GM12878 (cell line): ENCODE data around the gene MGA. TPM values are rescaled to one million over a fixed set of nuclear protein-coding genes. Genes with fewer than 3 reads are reported as not detected.

ENCODE experiments used
- CEBPZ ChIP-seq: fragments of 150-350 bp; IDR thresholded peaks from 2 replicates; pipeline ENCODE4 v1.6.1; 2016; ENCODE audit warnings: low read depth, low read length
- CHD1 ChIP-seq: IDR thresholded peaks from 2 replicates; pipeline ENCODE4 v1.6.1; 2012; ENCODE audit warnings: low read depth, low read length, improper control_type of control experiment
- EED ChIP-seq: sonication (generic); IDR thresholded peaks from 2 replicates; pipeline ENCODE4 v1.6.1; 2016; ENCODE audit warnings: antibody characterized with exemption, low read depth
- ESRRA ChIP-seq: IDR thresholded peaks from 2 replicates; pipeline ENCODE4 v1.6.1; 2012; ENCODE audit warnings: mild to moderate bottlenecking, low read length, improper control_type of control experiment
- FOS ChIP-seq: IDR thresholded peaks from 3 replicates; pipeline ENCODE4 v1.6.1; 2011; ENCODE audit warnings: borderline replicate concordance; ENCODE audit not compliant: insufficient read length; ENCODE audit errors: extremely low read depth
- GATAD2B ChIP-seq: fragments of 450-650 bp; conservative IDR thresholded peaks from 2 replicates; pipeline ENCODE4 v1.6.1; 2017; ENCODE audit warnings: low read depth, mild to moderate bottlenecking, moderate library complexity
- IRF4 ChIP-seq: IDR thresholded peaks from 2 replicates; pipeline ENCODE4 v1.6.1; 2011; ENCODE audit warnings: low read depth, low read length
- JUNB ChIP-seq: IDR thresholded peaks from 2 replicates; pipeline ENCODE4 v1.6.1; 2016; ENCODE audit warnings: antibody characterized with exemption, mild to moderate bottlenecking
- JUND ChIP-seq: IDR thresholded peaks from 2 replicates; pipeline ENCODE4 v1.6.1; 2012; ENCODE audit warnings: low read depth, mild to moderate bottlenecking, low read length, improper control_type of control experiment, moderate library complexity
- MTA3 ChIP-seq: IDR thresholded peaks from 2 replicates; pipeline ENCODE4 v1.6.1; 2012; ENCODE audit warnings: low read length, inconsistent platforms, borderline replicate concordance
- NFIC ChIP-seq: IDR thresholded peaks from 2 replicates; pipeline ENCODE4 v1.6.1; 2012; ENCODE audit warnings: low read depth, mild to moderate bottlenecking, inconsistent platforms, low read length, moderate library complexity
- NFXL1 ChIP-seq: fragments of 450-650 bp; IDR thresholded peaks from 2 replicates; pipeline ENCODE4 v1.6.1; 2017; ENCODE audit warnings: antibody characterized with exemption, mild to moderate bottlenecking, borderline replicate concordance
- NFYB ChIP-seq: IDR thresholded peaks from 2 replicates; pipeline ENCODE4 v1.6.1; 2011; ENCODE audit warnings: low read depth, mild to moderate bottlenecking, low read length, improper control_type of control experiment, moderate library complexity; ENCODE audit not compliant: insufficient read depth
- PAX5 ChIP-seq: IDR thresholded peaks from 2 replicates; pipeline ENCODE4 v1.6.1; 2011; ENCODE audit warnings: low read depth, low read length, borderline replicate concordance
- SIX5 ChIP-seq: IDR thresholded peaks from 2 replicates; pipeline ENCODE4 v1.6.1; 2011; ENCODE audit warnings: mild to moderate bottlenecking, low read depth, low read length, moderate library complexity; ENCODE audit not compliant: severe bottlenecking
- STAT3 ChIP-seq: IDR thresholded peaks from 2 replicates; pipeline ENCODE4 v1.6.1; 2011; ENCODE audit warnings: low read depth, low read length, improper control_type of control experiment
- WRNIP1 ChIP-seq: IDR thresholded peaks from 2 replicates; pipeline ENCODE4 v1.6.1; 2011; ENCODE audit warnings: low read depth, low read length, improper control_type of control experiment, borderline replicate concordance
- YY1 ChIP-seq: IDR thresholded peaks from 2 replicates; pipeline ENCODE4 v1.6.1; 2011; ENCODE audit warnings: low read depth, mild to moderate bottlenecking, low read length
- ZBTB4 ChIP-seq: fragments of 450-650 bp; formaldehyde crosslinking; IDR thresholded peaks from 2 replicates; pipeline ENCODE4 v1.4.0; 2022; ENCODE audit warnings: mild to moderate bottlenecking, moderate library complexity
- ZNF592 ChIP-seq: fragments of 450-650 bp; IDR thresholded peaks from 2 replicates; pipeline ENCODE4 v1.6.1; 2017; ENCODE audit warnings: mild to moderate bottlenecking, moderate library complexity
- polyA plus RNA-seq, 11 experiments: library from polyadenylated mRNA; depleted of rRNA in 4 of 11; unstranded in 6 of 11; stranded (reverse) in 5 of 11; fragments of >200 nt; fragmentation: Nextera tagmentation in 4 of 11; fragmentation: Illumina TruSeq in 1 of 11; extraction: Ambion mirVana in 4 of 11; extraction: Trizol in 1 of 11; gene quantifications; 1 replicate in 1 of 11; 2 replicates in 10 of 11; pipeline versions ENCODE4 v1.2.1 to v1.2.3, GENCODE V29; 2011 to 2016; ENCODE audit warnings: inconsistent platforms in 2 of 11, missing spikeins in 2 of 11, low read depth in 1 of 11
- total RNA-seq, 4 experiments: library from RNA; depleted of rRNA in 3 of 4; stranded (reverse); fragments of >200 nt in 3 of 4; fragmentation: Illumina TruSeq in 1 of 4; extraction: Trizol in 1 of 4; gene quantifications; 2 replicates each; pipeline versions ENCODE4 v1.2.1 to v1.2.3, GENCODE V29; 2013 to 2021

Gene MGA
- total and polyA plus RNA-seq, 10 of the 15 experiments (the other 5 are each of a cell fraction or from before 2014, with no cell fraction given): 2.6 to 29.6 (median 17.0) TPM

GRCh38 chr15:41660235-41661077 is at the start of gene MGA (continued):
- 0 out of 2 replicates have a peak, but pooled peaks have one; percentile 46 for TF ChIP-seq ZNF592
- TF ChIP-seq STAT3: no peak
- no peak for TF ChIP-seq SIX5
- no peak for TF ChIP-seq NFIC
- TF ChIP-seq IRF4: no peak
- no peak for TF ChIP-seq FOS
- peak; percentile 21; the same call in 1 of the 2 replicates for TF ChIP-seq NFYB
- TF ChIP-seq MTA3: no peak; the same call in 1 of the 2 replicates
- TF ChIP-seq ZBTB4 (CRISPR knock-in tag): peak; percentile 19; the same call in 1 of the 2 replicates
- TF ChIP-seq ESRRA: no peak
- TF ChIP-seq CHD1: no peak
- no peak for TF ChIP-seq JUNB
- TF ChIP-seq PAX5: no peak
- TF ChIP-seq GATAD2B: peak; percentile 82
- no peak for TF ChIP-seq JUND
- no peak for TF ChIP-seq WRNIP1
- TF ChIP-seq YY1: peak; percentile 29; the same call in 1 of the 2 replicates
- 0 out of 2 replicates have a peak, but pooled peaks have one; percentile 10 for TF ChIP-seq EED
- TF ChIP-seq CEBPZ: no peak
- no peak for TF ChIP-seq NFXL1
